ENCODE results near the gene TTC39B. TPM values are rescaled to one million over a fixed set of nuclear protein-coding genes. Genes with fewer than 3 reads are reported as not detected.
A peak's percentile ranks its signal among the peaks of the same experiment; 100 is the strongest.

TTC39B gene
- total and polyA plus RNA-seq, 9 donors: 1.4 to 4.3 (median 2.4) TPM

GRCh38 chr9:15189481-15189880, 117.5 kb downstream of the TTC39B start:
- no peaks in the 10 kb centered on the region for H3K27me3 ChIP-seq (ENCODE audit: control insufficient read depth, insufficient read depth, low read length)
- no peak overlapping the region for H3K4me3 ChIP-seq (ENCODE audit: low read length)
- no peak for DNase-seq
- no peak overlapping the region for H3K27ac ChIP-seq (ENCODE audit: low read length)
- WGBS (ENCODE audit: insufficient coverage): 33% methylated on average over 1 of the region's 7 CpGs
- H3K9me3 ChIP-seq (replicated peaks; ENCODE audit: control insufficient read depth, low read depth, low read length): no peaks in the 10 kb centered on the region
- no peaks in the 10 kb centered on the region for H3K4me1 ChIP-seq (ENCODE audit: control insufficient read depth, insufficient read depth, low read length)
- peaks cover 3% of the 10 kb centered on the region for H3K36me3 ChIP-seq (ENCODE audit: control insufficient read depth, insufficient read depth, low read length)

- Histone ChIP-seq H3K36me3 (ENCODE audit: control insufficient read depth, insufficient read depth, low read length) (peaks cover 3% of the 10 kb centered on the region), H3K4me3 (ENCODE audit: low read length) (no peak overlapping the region), H3K9me3 (replicated peaks; ENCODE audit: control insufficient read depth, low read depth, low read length) (no peaks in the 10 kb centered on the region), H3K27me3 (ENCODE audit: control insufficient read depth, insufficient read depth, low read length) (no peaks in the 10 kb centered on the region), H3K4me1 (ENCODE audit: control insufficient read depth, insufficient read depth, low read length) (no peaks in the 10 kb centered on the region), H3K27ac (ENCODE audit: low read length) (no peak overlapping the region)
- WGBS (ENCODE audit: insufficient coverage): no CpG with 5 or more reads among the region's 1 CpG
- DNase-seq: no peak
Observed at GRCh38 chr9:15187589-15187988, 119.4 kb downstream of the TTC39B start.

GRCh38 chr9:15182730-15183129, 124.3 kb downstream of the TTC39B start:
- Histone ChIP-seq H3K4me3 (ENCODE audit: low read length) (no peak overlapping the region), H3K27me3 (ENCODE audit: control insufficient read depth, insufficient read depth, low read length) (no peaks in the 10 kb centered on the region), H3K27ac (ENCODE audit: low read length) (peak overlapping the region; percentile 32), H3K4me1 (ENCODE audit: control insufficient read depth, insufficient read depth, low read length) (peaks cover 2% of the 10 kb centered on the region), H3K9me3 (replicated peaks; ENCODE audit: control insufficient read depth, low read depth, low read length) (no peaks in the 10 kb centered on the region), H3K36me3 (ENCODE audit: control insufficient read depth, insufficient read depth, low read length) (peaks cover 3% of the 10 kb centered on the region)
- WGBS (ENCODE audit: insufficient coverage): no CpG with 5 or more reads among the region's 3 CpGs
- peak; percentile 68 for DNase-seq

GRCh38 chr9:15182101-15182551, 124.9 kb downstream of the TTC39B start:
- H3K36me3 ChIP-seq (ENCODE audit: control insufficient read depth, insufficient read depth, low read length): no peaks in the 10 kb centered on the region
- DNase-seq: peak; percentile 80
- no CpG with 5 or more reads among the region's 2 CpGs for WGBS (ENCODE audit: insufficient coverage)

GRCh38 chr9:15180124-15180523, 126.9 kb downstream of the TTC39B start:
- Histone ChIP-seq H3K36me3 (ENCODE audit: control insufficient read depth, insufficient read depth, low read length) (peaks cover 2% of the 10 kb centered on the region), H3K27me3 (ENCODE audit: control insufficient read depth, insufficient read depth, low read length) (no peaks in the 10 kb centered on the region), H3K4me1 (ENCODE audit: control insufficient read depth, insufficient read depth, low read length) (peaks cover 2% of the 10 kb centered on the region), H3K9me3 (replicated peaks; ENCODE audit: control insufficient read depth, low read depth, low read length) (no peaks in the 10 kb centered on the region), H3K4me3 (ENCODE audit: low read length) (no peak overlapping the region), H3K27ac (ENCODE audit: low read length) (no peak overlapping the region)
- no CpG with 5 or more reads among the region's 1 CpG for WGBS (ENCODE audit: insufficient coverage)
- DNase-seq: no peak

More at GRCh38 chr9:15182101-15182551, 124.9 kb downstream of the TTC39B start:
- Histone ChIP-seq H3K4me3 (ENCODE audit: low read length) (no peak overlapping the region), H3K9me3 (replicated peaks; ENCODE audit: control insufficient read depth, low read depth, low read length) (no peaks in the 10 kb centered on the region), H3K27me3 (ENCODE audit: control insufficient read depth, insufficient read depth, low read length) (no peaks in the 10 kb centered on the region), H3K4me1 (ENCODE audit: control insufficient read depth, insufficient read depth, low read length) (peaks cover 2% of the 10 kb centered on the region), H3K27ac (ENCODE audit: low read length) (peak overlapping the region; percentile 64)

- Histone ChIP-seq H3K4me1 (ENCODE audit: control insufficient read depth, insufficient read depth, low read length) (peaks cover 2% of the 10 kb centered on the region), H3K4me3 (ENCODE audit: low read length) (no peak overlapping the region), H3K27ac (ENCODE audit: low read length) (no peak overlapping the region), H3K27me3 (ENCODE audit: control insufficient read depth, insufficient read depth, low read length) (no peaks in the 10 kb centered on the region), H3K9me3 (replicated peaks; ENCODE audit: control insufficient read depth, low read depth, low read length) (no peaks in the 10 kb centered on the region), H3K36me3 (ENCODE audit: control insufficient read depth, insufficient read depth, low read length) (peaks cover 2% of the 10 kb centered on the region)
- DNase-seq: no peak
- WGBS (ENCODE audit: insufficient coverage): no CpG with 5 or more reads among the region's 3 CpGs
Observed at GRCh38 chr9:15178631-15179030, 128.4 kb downstream of the TTC39B start.

DNA sequence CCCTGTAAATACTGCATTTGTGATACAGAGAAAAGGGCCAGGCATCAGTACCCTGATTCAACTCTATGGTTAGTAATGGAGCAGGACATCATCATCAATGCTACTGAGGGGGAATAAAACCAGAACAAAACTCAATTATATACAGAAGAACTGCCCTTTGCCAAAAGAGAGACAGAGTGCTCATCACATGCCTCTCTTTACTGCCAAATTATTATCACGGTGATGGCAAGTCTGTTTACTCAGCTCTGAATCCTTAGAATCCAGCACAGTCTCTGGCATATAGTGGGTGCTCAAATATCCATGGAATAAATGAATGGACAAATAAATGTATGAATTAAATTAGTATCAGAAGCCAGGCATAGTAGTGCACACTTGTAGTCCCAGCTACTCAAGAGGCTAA, 130.2 kb downstream of the TTC39B start:
- Histone ChIP-seq H3K36me3 (ENCODE audit: control insufficient read depth, insufficient read depth, low read length) (peaks cover 2% of the 10 kb centered on the region), H3K27ac (ENCODE audit: low read length) (no peak overlapping the region), H3K9me3 (replicated peaks; ENCODE audit: control insufficient read depth, low read depth, low read length) (no peaks in the 10 kb centered on the region), H3K27me3 (ENCODE audit: control insufficient read depth, insufficient read depth, low read length) (no peaks in the 10 kb centered on the region), H3K4me3 (ENCODE audit: low read length) (no peak overlapping the region), H3K4me1 (ENCODE audit: control insufficient read depth, insufficient read depth, low read length) (peaks cover 2% of the 10 kb centered on the region)
- DNase-seq: no peak
- WGBS (ENCODE audit: insufficient coverage): no CpG with 5 or more reads among the region's 1 CpG

DNA sequence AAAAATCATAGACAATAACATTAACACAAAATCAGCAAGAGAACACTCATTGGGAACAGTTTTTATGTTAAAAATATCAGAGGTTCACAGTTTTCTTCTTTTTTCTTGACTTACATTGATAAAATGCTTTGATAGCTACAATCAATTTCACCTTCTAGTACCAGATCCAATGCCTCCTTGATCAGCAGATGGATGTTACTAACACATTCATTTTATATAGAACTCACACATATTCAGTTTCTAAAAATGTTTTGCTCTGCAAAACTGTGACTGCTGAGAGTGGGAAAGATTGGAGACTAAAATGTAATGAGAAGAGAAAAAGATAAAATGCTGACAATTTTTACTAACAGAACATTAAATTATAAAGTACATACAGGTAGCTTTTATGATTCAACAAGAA, 143.1 kb downstream of the TTC39B start:
- no peak for DNase-seq
- Histone ChIP-seq H3K36me3 (ENCODE audit: control insufficient read depth, insufficient read depth, low read length) (no peaks in the 10 kb centered on the region), H3K27me3 (ENCODE audit: control insufficient read depth, insufficient read depth, low read length) (no peaks in the 10 kb centered on the region), H3K4me3 (ENCODE audit: low read length) (no peak overlapping the region), H3K4me1 (ENCODE audit: control insufficient read depth, insufficient read depth, low read length) (no peaks in the 10 kb centered on the region), H3K27ac (ENCODE audit: low read length) (no peak overlapping the region), H3K9me3 (replicated peaks; ENCODE audit: control insufficient read depth, low read depth, low read length) (no peaks in the 10 kb centered on the region)

DNA sequence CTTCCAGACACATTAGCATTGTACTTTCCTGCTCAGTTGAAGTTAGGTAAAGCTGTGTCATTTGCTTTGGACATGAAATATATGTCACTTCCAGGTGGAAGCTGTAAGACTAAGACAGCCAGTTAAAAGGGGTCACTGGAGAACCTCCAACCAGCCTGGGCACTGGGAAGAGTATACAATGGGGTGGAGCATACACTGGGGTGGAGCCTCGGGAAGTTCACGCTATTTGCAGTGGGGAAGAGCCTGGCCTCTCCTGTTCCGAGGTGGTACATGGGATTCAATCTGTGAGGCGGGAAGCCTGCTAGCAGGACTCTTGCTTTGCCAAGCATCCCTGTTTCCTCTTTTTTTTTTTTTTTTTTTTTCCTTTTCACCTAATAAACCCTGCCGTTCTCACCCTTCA, 145.3 kb downstream of the TTC39B start:
- H3K27ac ChIP-seq (ENCODE audit: low read length): no peak overlapping the region
- no peaks in the 10 kb centered on the region for H3K36me3 ChIP-seq (ENCODE audit: control insufficient read depth, insufficient read depth, low read length)
- no peak overlapping the region for H3K4me3 ChIP-seq (ENCODE audit: low read length)
- no peaks in the 10 kb centered on the region for H3K27me3 ChIP-seq (ENCODE audit: control insufficient read depth, insufficient read depth, low read length)
- H3K4me1 ChIP-seq (ENCODE audit: control insufficient read depth, insufficient read depth, low read length): no peaks in the 10 kb centered on the region
- no peaks in the 10 kb centered on the region for H3K9me3 ChIP-seq (replicated peaks; ENCODE audit: control insufficient read depth, low read depth, low read length)
- no peak for DNase-seq
- WGBS (ENCODE audit: insufficient coverage): 84% methylated on average over 4 of the region's 5 CpGs

GRCh38 chr9:15160673-15161072, 146.3 kb downstream of the TTC39B start:
- no peaks in the 10 kb centered on the region for H3K9me3 ChIP-seq (replicated peaks; ENCODE audit: control insufficient read depth, low read depth, low read length)
- WGBS (ENCODE audit: insufficient coverage): no CpG with 5 or more reads among the region's 1 CpG
- H3K4me3 ChIP-seq (ENCODE audit: low read length): no peak overlapping the region
- no peak for DNase-seq
- H3K27ac ChIP-seq (ENCODE audit: low read length): no peak overlapping the region
- no peaks in the 10 kb centered on the region for H3K27me3 ChIP-seq (ENCODE audit: control insufficient read depth, insufficient read depth, low read length)
- no peaks in the 10 kb centered on the region for H3K4me1 ChIP-seq (ENCODE audit: control insufficient read depth, insufficient read depth, low read length)
- H3K36me3 ChIP-seq (ENCODE audit: control insufficient read depth, insufficient read depth, low read length): no peaks in the 10 kb centered on the region

DNA sequence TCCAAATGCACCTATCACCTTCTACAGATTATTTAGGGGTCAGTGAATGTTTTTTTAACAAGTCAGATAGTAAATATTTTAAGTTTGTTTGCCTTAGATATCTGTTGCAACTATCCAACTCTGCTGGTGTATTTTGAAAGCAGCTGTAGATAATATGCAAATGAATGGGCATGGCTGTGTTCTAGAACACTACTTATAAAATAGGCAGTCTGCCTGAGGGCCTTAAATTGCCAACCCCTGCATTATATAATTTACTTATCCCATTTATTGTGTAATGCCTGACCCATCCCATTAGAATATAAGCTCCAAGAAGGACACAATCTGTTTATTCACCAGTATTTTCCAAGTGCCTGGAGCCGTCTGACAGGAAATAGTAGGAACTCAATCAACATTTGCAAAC, 149.0 kb downstream of the TTC39B start:
- Histone ChIP-seq H3K27ac (ENCODE audit: low read length) (no peak overlapping the region), H3K36me3 (ENCODE audit: control insufficient read depth, insufficient read depth, low read length) (no peaks in the 10 kb centered on the region), H3K4me1 (ENCODE audit: control insufficient read depth, insufficient read depth, low read length) (peaks cover 2% of the 10 kb centered on the region), H3K4me3 (ENCODE audit: low read length) (no peak overlapping the region), H3K27me3 (ENCODE audit: control insufficient read depth, insufficient read depth, low read length) (no peaks in the 10 kb centered on the region), H3K9me3 (replicated peaks; ENCODE audit: control insufficient read depth, low read depth, low read length) (no peaks in the 10 kb centered on the region)
- WGBS (ENCODE audit: insufficient coverage): no CpG with 5 or more reads among the region's 1 CpG
- no peak for DNase-seq

Measured in muscle of leg (tissue), 11 donors.